GM10847 (cell line): Measurements from ENCODE around the gene PCED1B.

Experiments used
- POLR2A ChIP-seq: IDR thresholded peaks from 2 replicates; pipeline ENCODE4 v1.6.1; 2011; ENCODE audit not compliant: insufficient read length; ENCODE audit errors: extremely low read depth

PCED1B gene

DNA sequence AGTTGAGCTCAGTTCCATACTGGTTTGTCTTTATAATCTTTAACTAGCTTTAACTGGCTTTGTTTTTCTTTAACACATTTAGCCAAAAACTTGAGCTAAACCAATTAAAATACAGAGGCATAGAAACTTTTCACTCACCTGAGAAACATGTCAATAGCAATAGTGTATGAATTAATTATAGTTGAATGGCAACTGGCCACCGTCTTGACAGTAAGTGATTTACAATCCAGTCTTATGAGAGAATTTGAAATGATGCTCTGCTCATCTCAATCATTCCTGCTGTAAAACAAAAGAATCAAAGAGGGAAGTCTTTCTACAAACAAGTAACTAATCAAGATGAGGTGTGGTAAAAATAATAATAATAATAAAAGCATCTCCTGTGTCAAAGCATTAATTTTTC, 86.9 kb downstream of the PCED1B start:
- TF ChIP-seq POLR2A: no peak

DNA sequence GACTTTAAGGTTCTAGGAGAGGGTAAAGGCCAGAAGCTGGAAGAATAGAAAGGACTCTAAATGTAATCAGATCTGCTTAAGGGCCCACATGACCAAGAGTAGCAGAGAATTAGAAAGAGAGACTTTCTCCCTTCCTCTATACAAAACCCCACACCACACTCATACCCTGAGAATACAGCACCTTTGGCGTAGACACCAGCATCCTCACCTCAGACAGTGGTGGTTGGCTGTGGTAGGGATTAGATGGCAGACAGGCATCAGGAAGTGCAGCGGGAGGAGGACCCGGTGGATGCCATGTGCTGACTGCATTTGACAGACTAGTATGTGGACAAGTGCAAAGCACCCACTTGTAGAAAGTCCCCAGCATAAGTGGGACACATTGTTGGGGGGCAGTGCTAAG, 98.6 kb downstream of the PCED1B start:
- TF ChIP-seq POLR2A: no peak

DNA sequence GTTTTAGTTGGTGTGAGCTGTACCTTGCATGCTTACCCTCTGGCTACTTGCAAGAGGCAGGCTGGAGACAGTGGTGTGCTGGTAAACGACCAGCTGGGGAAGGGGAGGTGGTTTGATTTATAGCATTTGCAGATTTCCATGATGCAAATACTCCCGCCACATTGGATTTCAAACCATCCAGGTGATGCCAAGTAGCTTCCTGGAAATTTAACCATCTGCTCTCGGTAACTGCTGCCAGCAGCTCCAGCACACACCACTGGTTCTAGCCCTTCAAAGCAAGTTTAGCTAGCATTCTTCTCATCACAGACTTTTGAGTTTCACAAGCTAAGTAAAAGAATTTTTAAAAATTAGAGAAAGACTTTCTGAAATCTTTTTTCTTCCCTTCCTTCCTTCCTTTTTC, 104.8 kb downstream of the PCED1B start:
- TF ChIP-seq POLR2A: no peak

DNA sequence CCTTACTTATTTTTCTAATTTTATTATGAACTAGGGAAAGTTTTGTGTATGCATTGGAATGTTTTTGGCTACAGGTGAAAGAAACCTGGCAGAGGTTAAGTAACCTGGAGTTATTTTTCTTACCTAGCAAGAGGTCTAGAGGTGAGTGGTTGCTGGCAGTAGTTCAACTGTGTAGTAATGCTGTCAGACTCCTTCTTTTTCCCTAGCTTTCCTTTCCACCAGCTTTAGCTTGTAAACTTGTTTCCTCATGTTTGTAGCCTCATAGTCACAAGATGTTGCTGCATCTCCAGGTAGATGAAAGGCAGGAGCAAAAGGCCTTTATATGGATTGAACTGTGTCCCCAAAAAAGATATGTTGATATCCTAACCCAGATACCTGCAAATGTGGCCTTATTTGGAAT, 105.4 kb downstream of the PCED1B start:
- TF ChIP-seq POLR2A: no peak

DNA sequence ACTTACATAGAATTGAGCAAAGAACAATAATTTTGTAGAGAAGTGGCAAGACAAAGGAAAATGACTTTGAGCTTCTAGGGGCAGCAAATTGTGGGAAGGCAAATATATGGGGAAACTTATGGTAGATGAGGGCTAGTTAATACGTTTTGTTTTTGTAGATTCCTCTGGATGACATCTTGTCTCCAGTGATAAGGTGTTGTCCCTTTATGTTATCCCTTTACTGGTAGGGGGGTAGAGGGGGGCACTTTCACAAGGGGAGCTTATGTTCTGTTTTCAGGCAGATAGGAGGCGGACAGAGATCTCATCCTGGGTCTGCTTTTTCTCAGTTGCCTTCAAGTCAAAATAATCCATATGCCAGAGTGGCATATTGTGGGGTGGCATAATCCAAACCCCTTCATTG, 106.8 kb downstream of the PCED1B start:
- TF ChIP-seq POLR2A: no peak

DNA sequence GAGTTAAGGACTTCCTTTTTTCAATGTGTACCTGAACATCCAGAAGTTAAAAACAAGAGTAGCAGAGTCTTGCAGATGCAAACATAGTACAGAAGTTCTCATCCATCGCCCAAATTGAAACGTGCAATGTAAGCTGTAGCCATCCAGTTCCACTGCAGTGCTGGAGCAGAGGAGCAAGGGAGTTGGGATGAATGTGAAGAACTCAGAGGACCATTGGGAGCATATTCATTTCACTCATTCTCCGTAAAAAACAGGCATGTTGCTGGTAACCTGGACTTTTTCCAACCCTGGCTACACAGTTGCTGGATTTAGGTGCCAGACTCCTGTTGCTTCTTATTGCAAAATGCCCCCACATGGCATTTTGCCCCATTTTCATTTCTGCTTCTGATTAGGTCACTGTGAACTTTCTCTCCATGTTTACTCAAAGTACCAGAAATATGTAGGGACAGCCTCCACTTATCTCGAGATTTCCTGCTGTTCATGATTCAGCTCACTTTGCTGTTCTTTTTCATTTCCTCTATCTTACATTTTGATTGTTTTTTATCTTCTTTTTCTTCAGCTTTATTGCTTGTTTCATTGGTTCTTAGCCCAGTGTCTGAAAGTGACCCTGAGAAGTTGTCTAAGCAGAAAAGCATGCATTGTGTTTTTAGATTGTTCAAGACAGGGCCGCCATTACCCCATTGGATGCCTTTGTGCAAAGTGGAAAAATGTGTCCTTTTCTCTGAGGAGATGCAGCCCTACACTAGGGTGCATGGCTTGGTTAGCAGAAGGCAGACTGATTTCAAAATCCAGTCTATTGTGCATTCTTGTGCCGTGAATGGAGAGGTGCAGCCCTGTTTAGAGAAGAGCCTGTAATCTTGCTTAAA, 109.4 kb downstream of the PCED1B start:
- no peak for TF ChIP-seq POLR2A

DNA sequence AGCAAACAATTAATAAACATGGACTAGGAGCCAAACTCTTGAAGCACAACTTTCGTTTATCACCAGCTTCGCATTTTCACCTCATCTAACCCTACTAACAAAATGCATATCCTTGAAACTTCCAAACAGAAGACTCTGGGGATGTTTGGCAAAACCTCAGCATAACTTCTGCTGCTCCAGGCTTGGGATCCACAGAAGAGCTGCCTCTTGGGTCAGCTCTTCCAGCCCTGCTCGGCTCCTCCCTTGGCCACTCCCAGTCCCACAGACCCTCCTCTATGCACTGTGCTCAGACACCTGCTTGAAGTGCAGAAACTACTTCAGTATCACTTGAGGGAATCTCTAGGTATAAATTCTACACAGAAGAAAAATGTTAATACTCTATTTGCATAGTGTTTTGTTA, 110.3 kb downstream of the PCED1B start:
- no peak for TF ChIP-seq POLR2A

DNA sequence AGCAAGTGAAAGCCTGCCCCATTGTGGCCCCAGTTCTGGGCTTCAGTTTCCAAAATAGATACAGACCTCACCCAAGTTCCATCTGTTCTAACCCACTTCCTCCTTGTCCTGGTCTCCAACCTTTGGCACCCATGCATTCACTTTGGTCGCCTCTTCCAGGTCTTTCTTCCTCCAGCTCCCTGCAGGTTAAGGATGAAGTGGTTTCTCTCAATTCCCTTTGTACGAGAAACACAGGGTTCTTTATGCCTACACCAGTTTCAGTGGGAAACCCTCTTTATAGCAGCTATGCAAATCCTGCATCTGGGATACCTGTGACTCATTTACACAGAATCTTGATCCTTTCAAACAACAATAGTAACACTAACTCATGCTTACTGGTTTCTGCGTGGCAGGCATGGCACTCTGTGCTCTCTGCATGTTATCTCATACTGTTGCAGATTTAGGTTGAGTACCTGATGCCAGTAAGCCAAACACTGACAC, 110.9 kb downstream of the PCED1B start:
- TF ChIP-seq POLR2A: no peak

DNA sequence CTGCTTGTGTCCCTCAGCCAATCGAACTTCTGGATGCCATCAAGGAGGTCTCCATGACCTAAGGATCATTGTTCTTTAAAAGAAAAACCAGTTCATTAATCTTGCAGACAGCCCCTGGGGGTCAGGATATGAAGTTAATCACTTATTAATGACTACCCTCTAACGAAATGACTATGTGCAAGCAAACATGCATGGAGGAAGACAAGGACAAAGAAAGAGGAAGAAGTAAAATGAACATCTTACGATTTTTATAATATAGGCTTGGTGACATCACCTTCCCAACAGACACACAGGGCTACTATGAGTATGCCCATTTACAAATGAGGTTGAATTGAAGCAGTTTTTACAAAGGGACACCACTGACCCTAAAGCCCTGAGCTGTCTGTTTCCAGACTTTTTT, 111.5 kb downstream of the PCED1B start:
- TF ChIP-seq POLR2A: no peak

DNA sequence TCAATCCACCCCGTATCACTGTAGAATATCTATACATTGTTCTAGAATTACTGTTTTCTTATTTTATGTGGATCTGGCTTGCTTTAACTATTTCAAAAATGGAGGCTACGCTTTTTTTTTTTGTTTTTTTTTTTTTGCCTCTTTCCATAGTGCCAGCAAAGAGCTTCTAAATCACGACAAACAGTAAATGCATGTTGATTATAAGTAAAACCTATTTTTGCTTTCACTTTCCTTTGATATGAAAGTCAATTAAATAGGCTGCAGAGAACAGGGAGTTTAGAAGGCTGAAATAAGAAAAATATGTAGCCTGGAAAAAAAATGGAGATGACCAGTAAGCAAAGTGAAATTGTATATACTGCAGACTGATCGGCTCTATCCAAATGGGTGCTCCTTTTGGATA, 112.6 kb downstream of the PCED1B start:
- no peak for TF ChIP-seq POLR2A

DNA sequence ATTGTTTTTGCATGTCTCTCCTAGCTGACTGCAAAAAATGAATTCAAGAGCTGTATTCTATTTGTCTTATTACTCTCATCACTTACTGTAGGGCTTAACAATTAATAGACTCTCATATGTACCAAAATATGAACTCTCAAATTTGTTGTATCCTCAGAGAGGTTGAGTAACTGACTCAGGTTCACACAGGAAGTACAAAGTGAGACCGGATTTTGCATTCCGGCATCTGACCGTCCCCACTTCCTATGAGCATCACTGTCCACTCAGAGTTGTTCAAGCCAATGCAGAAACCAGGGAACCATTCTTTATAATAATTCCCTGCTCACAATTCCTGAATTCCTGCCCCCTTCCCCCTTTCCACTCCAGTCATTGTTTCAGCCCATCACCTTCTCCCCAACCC, 113.6 kb downstream of the PCED1B start:
- no peak for TF ChIP-seq POLR2A

DNA sequence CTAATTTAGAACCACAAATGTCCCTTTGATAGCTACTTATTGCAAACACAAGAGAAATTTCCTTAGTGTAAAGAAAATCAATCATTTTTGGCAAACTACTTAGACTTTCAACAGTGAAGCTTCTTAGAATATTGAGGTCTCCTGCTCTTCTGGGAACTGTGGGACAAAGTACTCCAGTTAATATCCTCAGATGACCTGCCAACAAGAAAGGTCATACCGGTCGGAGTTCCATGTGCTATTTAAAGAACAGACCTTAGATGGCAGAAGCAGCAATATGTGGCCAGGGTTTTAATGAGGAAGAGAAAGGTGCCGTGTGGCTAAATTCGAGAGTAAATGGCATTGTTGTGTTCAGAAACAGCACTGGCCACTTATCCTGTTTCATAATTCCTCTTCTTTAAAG, 115.1 kb downstream of the PCED1B start:
- TF ChIP-seq POLR2A: no peak

DNA sequence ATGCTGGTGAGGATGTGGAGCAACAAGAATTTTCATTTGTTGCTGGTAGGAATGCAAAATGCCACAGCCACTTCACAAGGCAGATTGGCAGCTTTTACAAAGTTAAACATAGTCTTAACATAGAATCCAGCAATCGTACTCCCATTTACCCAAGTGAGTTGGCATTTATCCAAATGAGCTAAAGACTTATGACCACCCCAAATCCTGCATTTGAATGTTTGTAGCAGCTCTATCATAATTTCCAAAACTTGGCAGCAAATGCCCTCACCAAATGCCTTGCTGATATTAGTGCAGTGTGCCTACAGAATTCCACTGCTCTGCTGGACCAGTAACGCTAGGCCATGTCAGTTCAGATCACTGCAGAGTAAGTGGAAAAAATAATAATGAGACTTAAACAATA, 121.0 kb downstream of the PCED1B start:
- TF ChIP-seq POLR2A: no peak

DNA sequence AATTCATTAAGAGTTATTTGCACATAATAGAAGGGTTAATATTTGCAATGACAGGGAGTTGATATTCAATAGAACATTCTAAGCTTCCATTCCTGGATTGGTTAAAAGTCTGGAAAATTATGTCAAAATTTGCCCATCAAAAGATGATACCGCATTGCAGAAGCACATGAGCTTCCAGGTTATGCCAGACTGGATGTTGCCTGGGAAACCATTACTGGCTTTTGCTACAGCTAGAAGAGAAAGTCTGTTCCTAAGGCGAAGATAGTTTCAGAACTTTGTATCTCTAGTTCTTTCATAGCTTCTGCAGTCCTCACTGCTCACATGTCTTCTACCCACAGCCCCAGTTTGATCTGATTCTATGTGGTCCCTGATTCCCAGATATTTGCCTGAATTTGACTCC, 122.8 kb downstream of the PCED1B start:
- TF ChIP-seq POLR2A: no peak

DNA sequence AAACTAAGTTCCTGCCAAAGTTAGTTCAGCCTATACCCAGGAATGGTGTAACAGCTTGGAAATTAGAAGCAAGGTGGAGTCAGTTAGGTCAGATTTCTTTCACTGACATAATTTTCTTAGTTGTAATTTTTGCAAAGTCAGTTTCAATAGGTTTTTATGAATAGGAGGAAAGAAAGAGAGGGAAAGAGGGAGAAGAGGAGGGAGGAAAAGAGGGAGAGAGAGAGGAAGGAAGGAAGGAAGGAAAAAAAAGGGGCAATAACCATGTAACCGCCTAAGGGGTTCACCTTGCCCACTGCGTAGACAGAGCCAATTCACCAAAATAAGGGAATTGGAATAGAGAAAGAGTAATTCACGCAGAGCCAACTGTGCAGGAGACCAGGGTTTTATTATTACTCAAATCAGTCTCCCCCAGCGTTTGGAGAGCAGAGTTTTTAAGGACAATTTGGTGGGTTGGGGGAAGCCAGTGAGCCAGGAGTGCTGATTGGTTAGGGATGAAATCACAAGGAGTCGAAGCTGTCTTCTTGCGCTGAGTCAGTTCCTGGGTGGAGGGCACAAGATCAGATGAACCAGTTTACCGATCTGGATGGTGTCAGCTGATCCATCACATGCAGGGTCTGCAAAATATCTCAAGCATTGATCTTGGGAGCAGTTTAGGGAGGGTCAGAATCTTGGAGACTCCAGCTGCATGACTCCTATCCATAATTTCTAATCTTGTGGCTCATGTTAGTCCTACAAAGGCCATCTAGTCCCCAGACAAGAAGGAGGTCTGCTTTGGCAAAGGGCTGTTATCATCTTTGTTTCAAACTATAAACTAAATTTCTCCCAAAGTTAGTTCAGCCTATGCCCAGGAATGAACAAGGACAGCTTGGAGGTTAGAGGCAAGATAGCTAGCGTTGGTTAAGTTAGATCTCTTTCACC, 126.4 kb downstream of the PCED1B start:
- TF ChIP-seq POLR2A: no peak
